WTC11 (cell line): Measurements from ENCODE around the gene ARL4C. TPM values are rescaled to one million over a fixed set of nuclear protein-coding genes. Genes with fewer than 3 reads are reported as not detected.
A peak's percentile ranks its signal among the peaks of the same experiment; 100 is the strongest.

Experiments
- EMX1 ChIP-seq: fragments of 250-450 bp; sonication (Bioruptor Pico); IDR thresholded peaks from 2 replicates; pipeline ENCODE4 v1.8.0; 2021; ENCODE audit warnings: mild to moderate bottlenecking
- JUN ChIP-seq: sonication (generic); formaldehyde crosslinking; IDR thresholded peaks from 2 replicates; pipeline ENCODE4 v1.8.0; 2023; ENCODE audit warnings: mild to moderate bottlenecking, missing genetic modification reagents
- NFE2L1 ChIP-seq: sonication (generic); formaldehyde crosslinking; IDR thresholded peaks from 2 replicates; pipeline ENCODE4 v1.8.1; 2023; ENCODE audit warnings: missing genetic modification reagents
- NR1H2 ChIP-seq: sonication (generic); formaldehyde crosslinking; IDR thresholded peaks from 2 replicates; pipeline ENCODE4 v1.9.0; 2021; ENCODE audit warnings: mild to moderate bottlenecking, moderate library complexity, missing genetic modification reagents
- NR3C1 ChIP-seq: sonication (generic); formaldehyde crosslinking; conservative IDR thresholded peaks from 2 replicates; pipeline ENCODE4 v1.8.1; 2023; ENCODE audit warnings: low read depth, mild to moderate bottlenecking, missing genetic modification reagents
- RELA ChIP-seq: sonication (generic); formaldehyde crosslinking; IDR thresholded peaks from 2 replicates; pipeline ENCODE4 v1.8.1; 2022; ENCODE audit warnings: missing genetic modification reagents, mild to moderate bottlenecking, borderline replicate concordance
- RORB ChIP-seq: fragments of 250-450 bp; sonication (Bioruptor Pico); IDR thresholded peaks from 2 replicates; pipeline ENCODE4 v1.9.0; 2021; ENCODE audit warnings: mild to moderate bottlenecking
- TEAD4 ChIP-seq: sonication (generic); formaldehyde crosslinking; IDR thresholded peaks from 2 replicates; pipeline ENCODE4 v1.8.0; 2022; ENCODE audit warnings: mild to moderate bottlenecking, missing genetic modification reagents
- ZBTB21 ChIP-seq: sonication (generic); formaldehyde crosslinking; IDR thresholded peaks from 2 replicates; pipeline ENCODE4 v1.8.1; 2023; ENCODE audit warnings: mild to moderate bottlenecking, missing genetic modification reagents, borderline replicate concordance
- ZNF263 ChIP-seq: sonication (generic); formaldehyde crosslinking; IDR thresholded peaks from 2 replicates; pipeline ENCODE4 v1.8.1; 2022; ENCODE audit warnings: low read depth, mild to moderate bottlenecking, moderate library complexity, missing genetic modification reagents
- ZNF416 ChIP-seq: fragments of 250-450 bp; sonication (Bioruptor Pico); IDR thresholded peaks from 2 replicates; pipeline ENCODE4 v1.9.0; 2021; ENCODE audit warnings: mild to moderate bottlenecking, inconsistent platforms
- ZNF671 ChIP-seq: fragments of 250-450 bp; sonication (Bioruptor Pico); IDR thresholded peaks from 2 replicates; pipeline ENCODE4 v1.8.0; 2021; ENCODE audit warnings: mild to moderate bottlenecking
- total RNA-seq: library from RNA; stranded (reverse); gene quantifications from 3 replicates; pipeline ENCODE4 v1.2.3, GENCODE V29; 2021
- TF ChIP-seq, protein P1 (sequence below): sonication (generic); formaldehyde crosslinking; IDR thresholded peaks from 2 replicates; pipeline ENCODE4 v1.8.1; 2023; ENCODE audit warnings: mild to moderate bottlenecking, missing genetic modification reagents, borderline replicate concordance
- TF ChIP-seq, protein P2 (sequence below): sonication (generic); formaldehyde crosslinking; IDR thresholded peaks from 2 replicates; pipeline ENCODE4 v1.8.0; 2022; ENCODE audit warnings: mild to moderate bottlenecking, missing genetic modification reagents
- TF ChIP-seq, protein P3 (sequence below): sonication (generic); formaldehyde crosslinking; IDR thresholded peaks from 2 replicates; pipeline ENCODE4 v1.8.1; 2023; ENCODE audit warnings: mild to moderate bottlenecking, missing genetic modification reagents, moderate library complexity
- TF ChIP-seq, protein P4 (sequence below): fragments of 200-600 bp; IDR thresholded peaks from 2 replicates; pipeline ENCODE4 v1.8.0; 2022; ENCODE audit warnings: antibody characterized with exemption
- TF ChIP-seq, protein P5 (sequence below): sonication (generic); formaldehyde crosslinking; IDR thresholded peaks from 2 replicates; pipeline ENCODE4 v1.8.0; 2023; ENCODE audit warnings: mild to moderate bottlenecking, missing genetic modification reagents
- TF ChIP-seq, protein P6 (sequence below): sonication (generic); formaldehyde crosslinking; conservative IDR thresholded peaks from 2 replicates; pipeline ENCODE4 v1.8.1; 2023; ENCODE audit warnings: mild to moderate bottlenecking, low read depth, missing genetic modification reagents, moderate library complexity
- TF ChIP-seq, protein P7 (sequence below): sonication (generic); formaldehyde crosslinking; IDR thresholded peaks from 2 replicates; pipeline ENCODE4 v1.8.1; 2023; ENCODE audit warnings: mild to moderate bottlenecking, missing genetic modification reagents, moderate library complexity

Gene ARL4C
- total RNA-seq, 1 experiment from 2014 or later = 10.6 TPM

DNA sequence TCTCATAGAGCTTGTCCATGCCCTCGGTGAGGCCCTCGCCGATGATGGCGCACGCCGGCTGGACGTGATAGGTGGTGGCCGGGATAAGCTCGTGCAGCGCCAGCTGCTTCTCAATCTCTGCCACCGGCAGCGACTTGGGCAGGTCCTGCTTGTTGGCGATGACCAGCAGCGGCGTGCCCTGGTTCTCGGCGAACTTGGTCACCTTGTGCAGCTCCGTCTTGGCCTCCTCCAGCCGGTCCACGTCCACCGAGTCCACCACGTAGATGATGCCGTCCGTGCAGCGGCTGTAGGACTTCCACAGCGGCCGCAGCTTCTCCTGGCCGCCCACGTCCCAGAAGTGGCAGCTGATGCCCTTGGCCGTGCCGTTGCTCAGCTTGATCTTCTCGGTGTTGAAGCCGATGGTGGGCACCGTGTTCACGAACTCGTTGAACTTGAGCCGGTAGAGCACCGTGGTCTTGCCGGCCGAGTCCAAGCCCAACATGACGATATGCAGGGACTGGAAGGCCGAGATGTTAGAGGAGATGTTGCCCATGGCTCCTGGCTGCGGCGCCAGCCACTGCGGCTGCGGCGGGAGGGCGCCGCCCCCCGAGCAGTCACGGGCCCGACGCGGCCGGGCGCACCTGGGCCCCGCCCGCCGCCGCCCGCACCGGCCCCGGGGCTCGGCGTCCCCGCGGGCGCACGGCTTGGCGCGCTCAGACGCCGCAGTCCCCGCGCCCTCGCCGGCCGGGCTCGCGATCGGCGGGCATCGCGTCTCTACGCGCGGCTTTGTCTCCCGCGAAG is 636 bp downstream of the ARL4C start (continued):
- no peak for TF ChIP-seq ZBTB21 (CRISPR knock-in tag)
- TF ChIP-seq, protein P1, sequence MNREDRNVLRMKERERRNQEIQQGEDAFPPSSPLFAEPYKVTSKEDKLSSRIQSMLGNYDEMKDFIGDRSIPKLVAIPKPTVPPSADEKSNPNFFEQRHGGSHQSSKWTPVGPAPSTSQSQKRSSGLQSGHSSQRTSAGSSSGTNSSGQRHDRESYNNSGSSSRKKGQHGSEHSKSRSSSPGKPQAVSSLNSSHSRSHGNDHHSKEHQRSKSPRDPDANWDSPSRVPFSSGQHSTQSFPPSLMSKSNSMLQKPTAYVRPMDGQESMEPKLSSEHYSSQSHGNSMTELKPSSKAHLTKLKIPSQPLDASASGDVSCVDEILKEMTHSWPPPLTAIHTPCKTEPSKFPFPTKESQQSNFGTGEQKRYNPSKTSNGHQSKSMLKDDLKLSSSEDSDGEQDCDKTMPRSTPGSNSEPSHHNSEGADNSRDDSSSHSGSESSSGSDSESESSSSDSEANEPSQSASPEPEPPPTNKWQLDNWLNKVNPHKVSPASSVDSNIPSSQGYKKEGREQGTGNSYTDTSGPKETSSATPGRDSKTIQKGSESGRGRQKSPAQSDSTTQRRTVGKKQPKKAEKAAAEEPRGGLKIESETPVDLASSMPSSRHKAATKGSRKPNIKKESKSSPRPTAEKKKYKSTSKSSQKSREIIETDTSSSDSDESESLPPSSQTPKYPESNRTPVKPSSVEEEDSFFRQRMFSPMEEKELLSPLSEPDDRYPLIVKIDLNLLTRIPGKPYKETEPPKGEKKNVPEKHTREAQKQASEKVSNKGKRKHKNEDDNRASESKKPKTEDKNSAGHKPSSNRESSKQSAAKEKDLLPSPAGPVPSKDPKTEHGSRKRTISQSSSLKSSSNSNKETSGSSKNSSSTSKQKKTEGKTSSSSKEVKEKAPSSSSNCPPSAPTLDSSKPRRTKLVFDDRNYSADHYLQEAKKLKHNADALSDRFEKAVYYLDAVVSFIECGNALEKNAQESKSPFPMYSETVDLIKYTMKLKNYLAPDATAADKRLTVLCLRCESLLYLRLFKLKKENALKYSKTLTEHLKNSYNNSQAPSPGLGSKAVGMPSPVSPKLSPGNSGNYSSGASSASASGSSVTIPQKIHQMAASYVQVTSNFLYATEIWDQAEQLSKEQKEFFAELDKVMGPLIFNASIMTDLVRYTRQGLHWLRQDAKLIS (CRISPR knock-in tag) = no peak
- no peak for TF ChIP-seq RORB (CRISPR knock-in tag)
- TF ChIP-seq, protein P2, sequence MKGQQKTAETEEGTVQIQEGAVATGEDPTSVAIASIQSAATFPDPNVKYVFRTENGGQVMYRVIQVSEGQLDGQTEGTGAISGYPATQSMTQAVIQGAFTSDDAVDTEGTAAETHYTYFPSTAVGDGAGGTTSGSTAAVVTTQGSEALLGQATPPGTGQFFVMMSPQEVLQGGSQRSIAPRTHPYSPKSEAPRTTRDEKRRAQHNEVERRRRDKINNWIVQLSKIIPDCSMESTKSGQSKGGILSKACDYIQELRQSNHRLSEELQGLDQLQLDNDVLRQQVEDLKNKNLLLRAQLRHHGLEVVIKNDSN (CRISPR knock-in tag) = no peak
- TF ChIP-seq ZNF263 (CRISPR knock-in tag) = no peak
- TF ChIP-seq, protein P3, sequence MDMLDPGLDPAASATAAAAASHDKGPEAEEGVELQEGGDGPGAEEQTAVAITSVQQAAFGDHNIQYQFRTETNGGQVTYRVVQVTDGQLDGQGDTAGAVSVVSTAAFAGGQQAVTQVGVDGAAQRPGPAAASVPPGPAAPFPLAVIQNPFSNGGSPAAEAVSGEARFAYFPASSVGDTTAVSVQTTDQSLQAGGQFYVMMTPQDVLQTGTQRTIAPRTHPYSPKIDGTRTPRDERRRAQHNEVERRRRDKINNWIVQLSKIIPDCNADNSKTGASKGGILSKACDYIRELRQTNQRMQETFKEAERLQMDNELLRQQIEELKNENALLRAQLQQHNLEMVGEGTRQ (CRISPR knock-in tag) = 0 out of 2 replicates have a peak, but pooled peaks have one; percentile 13
- no peak for TF ChIP-seq ZNF671
- TF ChIP-seq, protein P4, sequence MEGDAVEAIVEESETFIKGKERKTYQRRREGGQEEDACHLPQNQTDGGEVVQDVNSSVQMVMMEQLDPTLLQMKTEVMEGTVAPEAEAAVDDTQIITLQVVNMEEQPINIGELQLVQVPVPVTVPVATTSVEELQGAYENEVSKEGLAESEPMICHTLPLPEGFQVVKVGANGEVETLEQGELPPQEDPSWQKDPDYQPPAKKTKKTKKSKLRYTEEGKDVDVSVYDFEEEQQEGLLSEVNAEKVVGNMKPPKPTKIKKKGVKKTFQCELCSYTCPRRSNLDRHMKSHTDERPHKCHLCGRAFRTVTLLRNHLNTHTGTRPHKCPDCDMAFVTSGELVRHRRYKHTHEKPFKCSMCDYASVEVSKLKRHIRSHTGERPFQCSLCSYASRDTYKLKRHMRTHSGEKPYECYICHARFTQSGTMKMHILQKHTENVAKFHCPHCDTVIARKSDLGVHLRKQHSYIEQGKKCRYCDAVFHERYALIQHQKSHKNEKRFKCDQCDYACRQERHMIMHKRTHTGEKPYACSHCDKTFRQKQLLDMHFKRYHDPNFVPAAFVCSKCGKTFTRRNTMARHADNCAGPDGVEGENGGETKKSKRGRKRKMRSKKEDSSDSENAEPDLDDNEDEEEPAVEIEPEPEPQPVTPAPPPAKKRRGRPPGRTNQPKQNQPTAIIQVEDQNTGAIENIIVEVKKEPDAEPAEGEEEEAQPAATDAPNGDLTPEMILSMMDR = no peak
- no peak for TF ChIP-seq TEAD4 (CRISPR knock-in tag)
- TF ChIP-seq RELA = no peak
- TF ChIP-seq NR1H2 (CRISPR knock-in tag) = no peak
- TF ChIP-seq NR3C1 (CRISPR knock-in tag) = no peak
- TF ChIP-seq JUN (CRISPR knock-in tag) = no peak
- TF ChIP-seq, protein P5, sequence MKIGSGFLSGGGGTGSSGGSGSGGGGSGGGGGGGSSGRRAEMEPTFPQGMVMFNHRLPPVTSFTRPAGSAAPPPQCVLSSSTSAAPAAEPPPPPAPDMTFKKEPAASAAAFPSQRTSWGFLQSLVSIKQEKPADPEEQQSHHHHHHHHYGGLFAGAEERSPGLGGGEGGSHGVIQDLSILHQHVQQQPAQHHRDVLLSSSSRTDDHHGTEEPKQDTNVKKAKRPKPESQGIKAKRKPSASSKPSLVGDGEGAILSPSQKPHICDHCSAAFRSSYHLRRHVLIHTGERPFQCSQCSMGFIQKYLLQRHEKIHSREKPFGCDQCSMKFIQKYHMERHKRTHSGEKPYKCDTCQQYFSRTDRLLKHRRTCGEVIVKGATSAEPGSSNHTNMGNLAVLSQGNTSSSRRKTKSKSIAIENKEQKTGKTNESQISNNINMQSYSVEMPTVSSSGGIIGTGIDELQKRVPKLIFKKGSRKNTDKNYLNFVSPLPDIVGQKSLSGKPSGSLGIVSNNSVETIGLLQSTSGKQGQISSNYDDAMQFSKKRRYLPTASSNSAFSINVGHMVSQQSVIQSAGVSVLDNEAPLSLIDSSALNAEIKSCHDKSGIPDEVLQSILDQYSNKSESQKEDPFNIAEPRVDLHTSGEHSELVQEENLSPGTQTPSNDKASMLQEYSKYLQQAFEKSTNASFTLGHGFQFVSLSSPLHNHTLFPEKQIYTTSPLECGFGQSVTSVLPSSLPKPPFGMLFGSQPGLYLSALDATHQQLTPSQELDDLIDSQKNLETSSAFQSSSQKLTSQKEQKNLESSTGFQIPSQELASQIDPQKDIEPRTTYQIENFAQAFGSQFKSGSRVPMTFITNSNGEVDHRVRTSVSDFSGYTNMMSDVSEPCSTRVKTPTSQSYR (CRISPR knock-in tag) = no peak
- no peak for TF ChIP-seq ZNF416 (CRISPR knock-in tag)
- TF ChIP-seq NFE2L1 = no peak
- TF ChIP-seq, protein P6, sequence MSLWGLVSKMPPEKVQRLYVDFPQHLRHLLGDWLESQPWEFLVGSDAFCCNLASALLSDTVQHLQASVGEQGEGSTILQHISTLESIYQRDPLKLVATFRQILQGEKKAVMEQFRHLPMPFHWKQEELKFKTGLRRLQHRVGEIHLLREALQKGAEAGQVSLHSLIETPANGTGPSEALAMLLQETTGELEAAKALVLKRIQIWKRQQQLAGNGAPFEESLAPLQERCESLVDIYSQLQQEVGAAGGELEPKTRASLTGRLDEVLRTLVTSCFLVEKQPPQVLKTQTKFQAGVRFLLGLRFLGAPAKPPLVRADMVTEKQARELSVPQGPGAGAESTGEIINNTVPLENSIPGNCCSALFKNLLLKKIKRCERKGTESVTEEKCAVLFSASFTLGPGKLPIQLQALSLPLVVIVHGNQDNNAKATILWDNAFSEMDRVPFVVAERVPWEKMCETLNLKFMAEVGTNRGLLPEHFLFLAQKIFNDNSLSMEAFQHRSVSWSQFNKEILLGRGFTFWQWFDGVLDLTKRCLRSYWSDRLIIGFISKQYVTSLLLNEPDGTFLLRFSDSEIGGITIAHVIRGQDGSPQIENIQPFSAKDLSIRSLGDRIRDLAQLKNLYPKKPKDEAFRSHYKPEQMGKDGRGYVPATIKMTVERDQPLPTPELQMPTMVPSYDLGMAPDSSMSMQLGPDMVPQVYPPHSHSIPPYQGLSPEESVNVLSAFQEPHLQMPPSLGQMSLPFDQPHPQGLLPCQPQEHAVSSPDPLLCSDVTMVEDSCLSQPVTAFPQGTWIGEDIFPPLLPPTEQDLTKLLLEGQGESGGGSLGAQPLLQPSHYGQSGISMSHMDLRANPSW (CRISPR knock-in tag) = 0 out of 2 replicates have a peak, but pooled peaks have one; percentile 35
- TF ChIP-seq, protein P7, sequence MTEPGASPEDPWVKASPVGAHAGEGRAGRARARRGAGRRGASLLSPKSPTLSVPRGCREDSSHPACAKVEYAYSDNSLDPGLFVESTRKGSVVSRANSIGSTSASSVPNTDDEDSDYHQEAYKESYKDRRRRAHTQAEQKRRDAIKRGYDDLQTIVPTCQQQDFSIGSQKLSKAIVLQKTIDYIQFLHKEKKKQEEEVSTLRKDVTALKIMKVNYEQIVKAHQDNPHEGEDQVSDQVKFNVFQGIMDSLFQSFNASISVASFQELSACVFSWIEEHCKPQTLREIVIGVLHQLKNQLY (CRISPR knock-in tag) = no peak
- no peak for TF ChIP-seq EMX1 (CRISPR knock-in tag)
- TF ChIP-seq, all 79 proteins: peak for 11
